ENCODE measurements around the gene NES.

NES gene

DNA sequence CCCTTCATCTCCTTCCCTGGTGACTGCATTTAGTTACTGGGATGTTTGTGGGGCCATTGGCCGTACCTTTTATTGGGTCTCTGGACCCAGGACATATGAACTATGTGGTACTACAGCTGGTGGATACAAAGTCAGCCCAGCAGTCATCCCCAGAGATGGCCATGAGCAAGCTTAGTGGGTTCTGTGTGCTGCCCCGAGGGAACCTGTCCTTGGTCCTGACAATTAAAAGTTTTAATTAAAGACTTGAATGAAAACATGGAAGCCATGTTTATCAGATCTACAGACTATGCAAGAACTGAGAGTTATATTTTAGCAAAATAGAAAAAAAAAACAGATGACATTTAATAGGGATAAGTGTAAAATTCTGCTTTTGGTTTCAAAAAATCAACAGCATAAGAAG, 2.8 kb upstream of the NES start:
- DNase-seq (ENCODE audit: low read depth) = no peak

DNA sequence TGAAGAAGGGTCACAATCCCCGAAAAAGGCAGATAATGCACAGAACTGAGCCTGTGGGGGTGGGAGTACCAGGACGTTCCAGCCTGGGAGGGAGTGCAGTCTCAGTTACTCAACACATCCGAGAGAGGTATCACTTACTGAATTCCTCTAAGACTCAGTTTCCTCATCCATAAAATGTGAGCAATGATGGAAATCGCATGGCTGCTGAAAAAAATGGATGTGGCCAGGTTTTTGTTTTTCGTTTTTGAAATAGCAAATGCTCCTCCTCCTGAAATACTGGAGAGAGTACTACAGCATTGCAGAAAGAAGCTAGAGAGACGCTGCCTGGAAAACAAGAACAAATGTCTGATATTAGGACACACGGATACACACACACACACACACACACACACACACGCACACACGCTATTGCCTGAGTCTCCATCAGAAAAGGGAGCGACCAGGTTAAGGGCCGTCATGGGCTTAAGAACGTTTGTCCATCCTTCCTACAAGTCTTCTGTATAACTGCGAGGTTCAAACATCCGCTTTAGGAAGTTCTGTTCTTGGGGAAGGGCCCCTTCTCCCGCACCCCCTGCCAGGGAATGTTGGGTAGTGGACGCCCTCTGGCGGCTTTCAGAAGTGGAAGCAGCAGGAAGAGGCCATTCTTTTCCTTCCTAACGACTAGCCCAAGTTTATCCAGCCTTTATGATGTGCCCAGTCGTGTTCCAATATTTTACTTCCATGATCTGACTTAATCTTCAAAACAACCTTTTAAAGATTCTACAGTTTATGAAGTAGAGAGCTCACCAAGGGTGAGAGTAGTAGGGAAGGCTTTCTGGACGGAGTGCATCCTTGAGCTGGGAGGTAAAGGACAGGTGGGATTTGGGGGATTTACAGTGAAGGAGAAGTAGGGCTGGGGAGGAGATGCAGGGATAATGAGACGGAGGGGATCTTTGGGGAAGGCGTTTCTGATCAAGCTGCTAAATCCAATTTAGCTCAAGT, 699 bp upstream of the NES start:
- no peak for DNase-seq (ENCODE audit: low read depth)

DNA sequence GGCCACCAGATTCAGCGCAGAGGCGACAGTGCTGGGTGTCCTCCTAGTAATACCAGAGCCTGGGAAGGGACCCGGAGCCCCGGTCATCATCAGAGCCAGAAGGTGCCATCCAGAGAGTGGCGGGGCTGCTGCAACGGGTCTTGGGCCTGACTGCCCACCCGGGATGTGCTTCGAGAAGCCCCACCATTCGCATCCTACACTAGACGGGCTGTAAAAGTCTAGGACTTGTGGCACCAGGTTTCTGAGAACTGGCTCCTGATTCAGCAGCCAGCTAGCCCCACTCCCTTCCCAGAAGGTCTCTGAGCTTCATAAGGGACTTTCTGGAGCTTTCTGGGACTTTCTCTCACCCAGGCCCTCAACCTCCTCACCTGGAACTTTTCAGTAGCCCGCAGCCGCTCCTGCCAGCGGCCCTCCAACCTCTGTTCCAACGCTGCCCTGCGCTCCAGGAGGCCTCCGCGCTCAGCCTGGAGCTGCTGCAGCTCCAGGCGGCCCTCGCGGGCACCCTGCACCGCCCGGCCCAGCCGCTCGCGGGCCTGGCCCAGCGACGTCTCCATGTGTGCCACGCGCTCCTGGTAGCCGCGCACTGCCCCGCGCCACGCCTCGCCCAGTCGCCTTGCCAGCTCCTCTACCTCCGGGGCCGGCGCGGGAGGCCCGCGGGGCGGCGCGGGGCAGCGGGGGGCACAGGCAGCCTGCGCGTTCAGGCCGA, 940 bp downstream of the NES start:
- no peak for DNase-seq (ENCODE audit: low read depth)

- DNase-seq (ENCODE audit: low read depth) = no peak
Measured at GRCh38 chr1:156675210-156676113, 1.7 kb downstream of the NES start.

GRCh38 chr1:156673387-156674121, 3.7 kb downstream of the NES start:
- DNase-seq (ENCODE audit: low read depth) = no peak

- no peak for DNase-seq (ENCODE audit: low read depth)
Measured at GRCh38 chr1:156671804-156672203, 5.4 kb downstream of the NES start.

- DNase-seq (ENCODE audit: low read depth) = no peak
Measured at GRCh38 chr1:156670791-156671190, 6.4 kb downstream of the NES start.

- DNase-seq (ENCODE audit: low read depth) = no peak
Measured at GRCh38 chr1:156670359-156670758, 6.8 kb downstream of the NES start.

GRCh38 chr1:156669794-156670193, 7.4 kb downstream of the NES start:
- DNase-seq (ENCODE audit: low read depth) = no peak

DNA sequence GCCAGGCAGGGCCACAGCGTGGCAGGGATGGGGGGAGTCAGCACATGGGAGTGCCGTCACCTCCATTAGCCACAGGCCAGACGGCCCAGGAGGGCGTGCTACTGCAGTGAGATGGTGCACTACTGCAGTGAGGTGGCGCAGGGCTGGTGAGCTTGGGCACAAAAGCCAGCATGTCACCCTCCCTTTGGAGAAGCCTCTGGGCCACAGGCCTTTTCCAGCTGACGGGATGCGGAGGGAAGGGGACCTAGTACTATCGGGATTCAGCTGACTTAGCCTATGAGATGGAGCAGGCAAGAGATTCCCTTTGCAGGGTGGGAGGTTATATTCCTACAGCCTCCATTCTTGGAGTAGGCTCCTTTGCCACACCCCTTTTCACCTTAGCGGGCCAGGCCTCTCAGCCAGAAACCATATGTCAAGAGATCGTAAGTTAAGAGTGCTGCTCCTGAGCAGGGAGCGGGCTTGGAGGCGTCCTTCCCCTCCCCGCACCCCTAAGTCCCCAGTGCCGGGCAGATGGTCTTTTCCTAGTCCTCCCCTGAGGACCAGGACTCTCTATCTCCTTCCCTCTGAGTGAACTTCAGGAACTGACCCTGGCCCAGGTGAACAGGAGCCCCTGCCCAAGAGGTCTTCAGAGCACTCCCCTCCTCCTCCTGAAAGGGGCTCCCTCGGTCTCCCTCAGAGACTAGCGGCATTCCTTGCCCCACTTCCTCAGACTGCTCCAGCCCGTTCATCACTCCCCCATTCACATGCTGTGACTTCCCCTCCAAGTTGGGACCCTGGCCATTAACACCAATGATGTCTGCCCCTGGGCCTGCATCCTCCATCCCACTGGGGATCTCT, 8.2 kb downstream of the NES start:
- no peak for DNase-seq (ENCODE audit: low read depth)

DNA sequence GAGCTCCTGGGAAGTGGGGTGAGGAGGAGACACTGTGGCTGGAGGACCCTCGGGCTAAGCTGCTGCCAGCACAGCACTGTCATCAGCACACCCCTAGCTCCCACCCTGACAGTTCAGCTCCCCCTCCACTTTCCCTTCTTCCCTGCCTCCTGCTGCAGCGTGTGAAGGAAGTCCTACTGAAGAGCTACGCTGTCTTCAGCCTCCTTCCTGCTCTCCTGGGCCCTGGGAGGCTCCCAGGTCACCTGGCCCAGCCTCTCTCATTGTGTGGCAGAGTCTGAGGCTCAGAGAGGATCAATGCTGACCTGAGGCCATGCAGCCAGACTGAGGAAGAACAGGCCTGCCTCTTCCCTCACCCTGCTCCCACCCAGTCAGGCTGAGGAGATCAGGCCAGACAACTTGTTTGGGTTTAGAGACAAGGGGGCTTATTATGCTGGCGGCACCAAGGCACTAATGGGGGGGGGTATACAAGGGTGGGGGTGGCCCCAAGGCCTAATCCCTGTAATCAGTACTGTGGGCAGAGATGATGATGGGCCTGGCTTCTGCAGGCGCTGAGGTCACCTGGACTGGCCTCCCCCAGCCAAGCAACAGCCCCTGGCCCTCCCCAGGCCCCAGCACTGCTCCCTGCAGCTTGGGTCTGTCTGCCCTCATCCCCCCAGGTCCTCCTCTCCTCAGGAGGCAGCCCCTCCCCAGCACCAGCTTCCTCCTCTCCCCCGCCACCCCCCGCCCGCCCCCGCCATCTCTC, 9.1 kb downstream of the NES start:
- no peak for DNase-seq (ENCODE audit: low read depth)

DNA sequence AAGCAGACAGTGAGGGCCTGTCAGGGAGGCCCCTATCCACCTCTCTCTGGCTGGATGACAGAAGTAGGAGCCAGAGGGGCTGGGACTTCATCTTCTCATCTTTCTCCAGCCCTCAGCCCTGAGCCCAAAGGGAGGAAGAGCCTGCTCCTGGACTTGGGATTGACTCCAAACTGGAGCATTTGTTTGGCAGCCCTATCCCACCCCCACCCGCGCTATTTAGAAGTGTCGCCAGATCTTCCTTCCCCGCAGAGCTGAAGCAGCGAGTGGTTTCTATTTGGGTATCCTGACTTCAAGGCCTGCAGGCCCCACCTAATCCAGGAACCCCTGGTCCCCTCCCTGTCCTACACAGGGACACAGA, 9.6 kb downstream of the NES start:
- DNase-seq (ENCODE audit: low read depth) = no peak

- no peak for DNase-seq (ENCODE audit: low read depth)
Measured at GRCh38 chr1:156666862-156667609, 10.2 kb downstream of the NES start.

- no peak for DNase-seq (ENCODE audit: low read depth)
Measured at GRCh38 chr1:156665539-156665938, 11.7 kb downstream of the NES start.

DNA sequence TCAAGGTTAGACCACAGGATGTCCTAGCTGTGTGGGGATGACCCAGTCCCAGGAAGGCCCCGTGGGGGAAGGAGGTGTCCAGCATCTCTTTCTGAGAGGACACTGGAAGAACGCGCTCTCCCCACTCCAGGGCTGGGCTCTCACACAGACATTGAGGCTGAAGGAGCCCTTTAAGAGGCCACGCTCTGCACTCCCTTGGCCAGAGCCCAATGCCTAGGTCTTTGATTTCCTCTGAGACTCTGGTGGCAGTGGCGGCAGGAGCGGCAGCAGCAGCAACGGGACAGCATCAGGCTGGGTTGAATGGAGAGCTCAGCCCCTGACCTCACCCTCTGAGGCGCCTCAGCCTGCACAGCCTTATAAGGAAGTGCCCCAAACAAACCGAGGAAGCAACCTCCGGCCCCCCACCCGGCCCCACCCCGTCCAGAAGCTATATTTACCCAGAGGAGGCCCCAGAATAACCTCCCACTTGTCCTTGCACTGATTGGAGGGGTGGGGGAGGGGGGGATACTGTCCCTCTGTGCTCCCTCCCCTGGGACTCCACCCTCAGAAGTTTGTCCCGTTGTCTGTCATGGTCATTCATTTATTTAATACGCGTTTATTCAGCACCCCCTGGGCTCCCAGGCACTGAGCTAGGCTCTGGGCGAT, 12.3 kb downstream of the NES start:
- no peak for DNase-seq (ENCODE audit: low read depth)

DNA sequence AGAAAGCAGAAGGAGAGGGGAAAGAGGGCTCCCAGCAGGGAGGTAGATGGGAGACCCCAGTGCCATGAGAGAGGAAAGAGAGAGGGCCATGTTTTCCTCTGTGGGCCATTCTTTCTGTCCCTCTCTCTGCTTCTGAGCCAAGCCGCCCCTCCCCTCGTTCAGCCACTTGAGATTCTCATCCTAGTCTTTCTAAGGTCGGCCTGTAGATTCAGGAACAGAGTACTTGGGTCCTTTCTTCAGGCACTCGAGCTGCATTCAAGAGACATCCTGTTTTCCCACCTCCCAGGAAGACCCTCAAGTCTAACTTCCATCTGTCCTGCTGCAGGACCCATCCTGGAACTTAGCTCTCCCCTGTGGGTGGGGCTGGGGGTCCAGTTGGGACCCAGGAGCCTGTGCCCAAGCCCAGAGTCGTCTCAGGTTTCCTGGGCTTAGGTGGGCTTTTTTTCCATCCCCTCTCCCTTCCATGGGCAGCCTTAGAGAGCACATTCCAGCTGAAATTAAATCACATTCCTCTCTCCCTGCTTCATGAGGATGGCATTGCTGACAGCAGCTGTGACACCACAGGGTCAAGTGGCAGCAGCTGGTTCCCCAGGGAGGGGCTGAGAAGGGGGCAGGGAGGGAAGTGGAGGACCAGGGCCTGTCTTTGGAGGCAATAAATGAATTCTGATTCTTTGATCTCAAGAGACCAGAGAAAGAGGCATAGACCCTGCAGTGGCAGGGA, 13.0 kb downstream of the NES start:
- DNase-seq (ENCODE audit: low read depth) = no peak

DNA sequence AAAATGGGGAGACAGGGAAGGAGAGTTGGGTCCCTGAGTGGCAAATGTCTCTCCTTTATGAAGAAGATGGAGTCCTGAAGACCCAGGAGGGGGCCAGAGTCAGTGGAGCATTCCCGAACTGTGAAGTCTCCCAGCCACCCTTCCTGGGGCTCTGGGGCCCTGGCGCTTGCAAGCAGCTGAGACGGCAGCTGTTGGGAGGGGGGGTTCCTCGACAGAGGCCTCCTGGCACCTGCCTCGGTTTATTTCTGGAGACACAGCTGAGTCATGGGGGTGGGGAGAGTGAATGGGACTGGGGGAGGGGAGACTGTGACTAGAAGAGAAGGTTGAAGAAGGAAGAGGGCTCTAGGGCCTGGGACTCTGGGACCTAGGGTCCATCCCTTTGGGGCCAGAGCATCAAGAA, 14.0 kb downstream of the NES start:
- no peak for DNase-seq (ENCODE audit: low read depth)

- DNase-seq (ENCODE audit: low read depth) = no peak
Measured at GRCh38 chr1:156662800-156663055, 14.5 kb downstream of the NES start.
